SHP77 treated with DMSO at 0.1 percent for 48 hours (cell line): ENCODE data around the gene MUC20.
"Not testable (repeated sequence)": the region's sequence is repeated elsewhere in the genome, so short reads cannot be mapped to it uniquely, and the experiment has no call there.

ENCODE experiments used
- DNase-seq: peaks from one replicate; lab custom pipeline; 2025; lab: John Stamatoyannopoulos, UW

MUC20 gene

GRCh38 chr3:195692781-195693427 is 27.9 kb upstream of the MUC20 start:
- no peak for DNase-seq

- DNase-seq = no peak
Measured at GRCh38 chr3:195693428-195694216, 27.2 kb upstream of the MUC20 start.

DNA sequence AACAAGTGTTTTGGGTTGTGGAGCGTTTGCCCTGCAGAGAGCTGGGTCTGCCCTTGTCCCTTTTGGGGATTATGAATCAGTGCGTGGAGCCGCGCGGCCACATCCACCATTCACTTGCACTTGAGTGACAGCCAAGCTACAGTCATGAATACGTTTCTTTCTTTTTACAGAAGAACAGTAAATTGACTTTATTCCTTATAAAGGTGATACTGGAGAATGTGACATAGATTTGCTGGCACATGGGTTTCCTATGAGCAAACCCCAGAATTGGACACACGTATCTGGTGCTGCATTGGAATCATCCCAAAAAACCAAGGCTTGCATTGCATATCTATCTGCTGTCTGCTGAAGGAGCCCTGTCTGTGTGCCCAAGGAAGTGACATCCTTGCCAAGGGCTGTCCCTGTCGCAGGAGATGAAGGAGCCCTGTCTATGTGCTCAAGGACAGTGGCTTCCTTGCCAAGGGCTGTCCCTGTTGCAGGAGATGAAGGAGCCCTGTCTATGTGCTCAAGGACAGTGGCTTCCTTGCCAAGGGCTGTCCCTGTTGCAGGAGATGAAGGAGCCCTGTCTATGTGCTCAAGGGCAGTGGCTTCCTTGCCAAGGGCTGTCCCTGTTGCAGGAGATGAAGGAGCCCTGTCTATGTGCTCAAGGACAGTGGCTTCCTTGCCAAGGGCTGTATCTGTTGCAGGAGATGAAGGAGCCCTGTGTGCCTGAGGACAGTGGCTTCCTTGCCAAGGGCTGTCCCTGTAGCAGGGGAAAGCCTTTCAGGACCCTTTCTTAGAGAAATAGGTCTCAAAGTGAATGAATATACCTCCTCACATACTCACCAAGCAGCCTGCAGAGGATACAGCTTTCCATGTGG is 26.3 kb upstream of the MUC20 start:
- DNase-seq = not testable (repeated sequence)

- no peak for DNase-seq
Measured at GRCh38 chr3:195696632-195697278, 24.0 kb upstream of the MUC20 start.

- DNase-seq = no peak
Measured at GRCh38 chr3:195697582-195698324, 23.0 kb upstream of the MUC20 start.

DNA sequence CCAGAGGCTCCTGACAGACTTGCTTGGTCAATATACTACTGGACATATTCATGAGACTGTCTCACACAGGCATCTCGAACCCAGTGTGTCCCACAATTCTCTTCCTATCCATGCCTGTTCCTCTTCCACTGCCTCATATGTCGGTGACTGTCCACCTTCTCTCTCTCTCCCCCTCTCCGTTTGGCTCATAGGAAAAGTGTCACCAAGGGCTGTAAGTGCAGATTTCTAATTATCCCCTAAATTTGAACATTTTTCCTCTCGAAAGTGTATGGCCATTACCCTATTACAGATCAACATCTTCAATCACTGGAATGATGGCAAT is 22.5 kb upstream of the MUC20 start:
- DNase-seq = no peak

DNA sequence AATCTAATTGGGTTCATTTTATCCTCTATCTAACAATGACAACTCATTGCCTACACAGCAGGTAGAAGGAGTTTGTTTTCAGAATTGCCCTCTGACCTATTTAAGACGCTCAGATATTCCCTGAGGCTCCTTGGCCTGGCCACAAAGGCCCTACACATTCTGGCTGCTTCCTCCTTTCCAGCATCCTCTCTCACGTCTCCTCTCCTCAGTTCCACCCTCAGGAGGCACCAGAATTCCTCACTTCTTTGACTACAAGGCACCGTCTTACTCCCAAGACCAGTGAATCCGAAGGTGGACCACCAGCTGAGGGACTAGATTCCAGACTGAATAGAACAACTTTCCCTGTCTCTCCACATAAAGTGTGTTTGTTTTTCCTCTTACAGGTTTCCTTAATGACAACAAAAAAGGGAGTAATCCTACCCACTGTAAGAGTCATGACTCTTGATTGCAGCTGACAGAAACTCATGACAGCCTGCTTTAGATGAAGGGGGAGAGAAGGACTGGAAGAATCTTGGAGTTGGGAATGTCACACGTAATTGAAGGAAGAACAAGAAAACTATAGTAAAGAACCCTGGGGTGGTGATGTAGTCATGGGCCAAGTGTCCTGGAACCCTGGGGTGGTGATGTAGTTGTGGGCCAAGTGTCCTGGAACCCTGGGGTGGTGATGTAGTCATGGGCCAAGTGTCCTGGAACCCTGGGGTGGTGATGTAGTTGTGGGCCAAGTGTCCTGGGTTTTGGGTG is 22.0 kb upstream of the MUC20 start:
- DNase-seq = no peak

- DNase-seq = no peak
Measured at GRCh38 chr3:195699388-195699771, 21.4 kb upstream of the MUC20 start.

DNA sequence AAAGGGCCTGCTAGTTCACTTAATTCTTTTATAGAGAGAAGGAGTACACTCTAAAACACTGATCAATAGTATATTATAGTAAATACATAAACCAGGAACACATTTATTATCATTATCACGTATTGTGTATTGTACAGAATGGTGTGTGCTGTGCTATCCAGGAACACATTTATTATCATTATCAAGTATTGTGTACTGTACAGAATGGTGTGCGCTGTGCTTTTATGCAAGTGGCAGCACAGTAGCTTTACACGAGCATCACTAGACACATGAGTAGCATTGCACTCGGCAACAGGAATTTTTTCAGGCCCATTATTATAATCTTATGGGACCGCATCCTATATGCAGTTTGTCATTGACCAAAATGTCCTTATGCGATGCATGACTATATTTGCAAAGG is 20.9 kb upstream of the MUC20 start:
- no peak for DNase-seq

- DNase-seq = no peak
Measured at GRCh38 chr3:195700319-195700718, 20.5 kb upstream of the MUC20 start.

DNA sequence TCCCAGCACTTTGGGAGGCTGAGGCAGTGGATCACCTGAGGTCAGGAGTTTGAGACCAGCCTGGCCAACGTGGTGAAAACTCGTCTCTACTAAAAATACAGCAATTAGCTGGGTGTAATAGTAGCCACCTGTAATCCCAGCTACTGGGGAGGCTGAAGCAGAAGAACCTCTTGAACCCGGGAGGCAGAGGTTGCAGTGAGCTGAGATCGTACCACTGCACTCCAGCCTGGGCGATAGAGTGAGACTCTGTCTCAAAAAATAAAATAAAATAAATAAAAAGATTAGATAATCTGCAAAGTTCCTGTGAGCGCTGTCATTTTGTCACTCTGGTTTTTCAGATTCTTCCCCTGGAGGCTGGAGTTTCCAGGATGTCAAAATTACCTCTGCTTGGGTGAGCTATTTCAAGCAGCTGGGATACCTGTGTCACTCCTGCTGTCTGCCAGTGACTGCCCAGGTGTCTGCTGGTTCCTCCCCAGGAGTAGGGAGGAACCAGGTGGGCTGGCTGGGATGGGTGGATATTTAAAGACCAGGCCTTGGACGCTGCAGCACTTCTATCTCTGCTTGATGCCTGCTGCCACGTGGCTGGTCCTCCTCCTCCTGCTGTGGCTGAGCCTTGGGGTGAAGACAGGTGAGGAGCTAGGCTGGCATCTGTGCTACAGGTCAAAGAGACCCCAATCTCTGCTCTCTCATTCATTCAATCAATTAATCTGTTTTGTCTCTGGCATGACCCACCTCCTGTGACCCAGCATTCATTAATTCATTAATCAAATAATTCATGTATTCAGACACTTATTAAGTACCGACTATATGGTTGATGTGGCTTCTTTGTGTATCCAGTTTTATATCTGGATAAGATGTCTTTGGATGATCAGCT is 19.5 kb upstream of the MUC20 start:
- no peak for DNase-seq

DNA sequence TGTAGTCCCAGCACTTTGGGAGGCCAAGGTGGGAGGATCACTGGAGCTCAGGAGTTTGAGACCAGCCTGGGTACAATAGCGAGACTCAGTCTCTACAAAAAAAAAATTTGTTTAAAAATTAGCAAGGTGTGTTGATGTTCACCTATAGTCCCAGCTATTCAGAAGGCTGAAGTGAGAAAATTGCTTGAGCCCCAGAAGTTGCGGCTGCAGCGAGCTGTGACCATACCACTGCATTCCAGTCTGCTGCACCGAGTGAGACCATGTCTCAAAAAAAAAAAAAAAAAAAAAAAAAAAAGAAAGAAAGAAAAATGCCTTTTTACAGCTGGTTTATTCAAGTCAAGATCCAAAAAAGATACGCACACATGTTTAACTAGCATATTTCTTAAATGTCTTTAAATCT is 17.0 kb upstream of the MUC20 start:
- DNase-seq = no peak

DNA sequence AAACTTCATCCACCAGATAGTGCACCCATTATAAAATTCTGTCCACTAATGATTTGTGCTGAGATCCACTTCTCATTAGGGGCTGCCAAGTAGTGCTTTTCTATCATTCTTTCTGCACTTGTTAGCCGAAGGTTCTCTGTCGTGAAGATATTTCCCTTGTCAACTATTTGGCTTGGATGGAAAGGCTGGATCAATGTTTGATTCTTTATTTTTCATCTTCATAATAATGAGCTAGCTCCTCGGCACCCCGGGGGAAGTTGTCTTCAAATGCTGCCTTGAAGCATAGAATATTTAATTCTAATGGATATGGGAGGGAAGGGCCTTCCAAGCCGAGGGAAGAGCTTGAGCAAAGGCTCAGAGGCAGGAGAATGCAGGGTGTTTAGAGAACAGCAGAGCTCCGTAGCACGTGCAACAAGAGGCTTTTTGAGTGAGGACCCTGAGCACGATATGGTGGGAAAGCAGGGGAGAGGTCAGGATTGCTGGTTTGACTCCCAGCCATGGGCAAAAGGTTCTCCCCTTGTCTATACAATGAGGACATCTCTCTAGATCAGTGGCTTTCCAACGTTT is 16.3 kb upstream of the MUC20 start:
- no peak for DNase-seq

DNA sequence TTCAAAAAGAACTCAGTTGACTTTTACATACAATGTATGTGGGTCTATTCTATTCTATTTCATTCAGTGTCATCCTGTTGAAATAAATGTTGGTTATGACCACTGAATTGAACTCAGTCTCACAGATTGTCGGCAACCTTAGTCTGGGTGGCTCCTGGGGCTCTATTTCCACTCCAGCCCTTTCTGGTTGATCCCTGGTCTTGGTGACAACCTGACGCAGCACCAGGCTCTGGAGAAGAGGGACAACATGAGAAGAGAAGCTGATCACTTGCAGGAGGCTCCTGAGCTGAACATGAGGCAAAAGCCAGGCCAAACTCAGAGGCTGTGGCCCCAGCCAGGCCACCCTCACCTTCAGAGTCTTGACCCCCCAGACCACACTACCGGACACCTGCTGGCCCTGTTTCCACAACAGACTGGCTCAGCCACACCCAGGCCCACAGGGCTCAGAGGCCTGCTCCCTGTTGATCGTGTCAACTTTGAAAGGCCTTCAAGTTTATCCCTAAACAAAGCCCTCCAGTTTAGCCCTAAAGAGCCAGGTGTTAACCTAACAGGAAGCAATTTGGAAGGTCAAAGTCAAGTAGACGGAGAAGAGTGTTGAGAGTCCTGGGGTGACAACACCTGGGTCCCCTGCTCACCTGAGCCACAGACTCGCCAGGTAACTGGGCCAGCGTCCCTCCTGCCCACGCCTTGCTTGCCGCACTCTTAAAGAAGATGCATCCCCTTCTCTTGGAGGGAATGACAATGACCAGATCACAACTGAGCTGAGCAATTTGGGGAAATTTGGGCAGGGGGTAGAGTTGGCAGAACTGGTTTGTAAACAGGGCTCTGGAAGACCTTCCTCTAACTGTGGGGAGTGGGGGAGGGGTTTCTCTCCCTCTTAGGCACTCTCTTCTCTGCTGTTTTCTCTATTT is 15.4 kb upstream of the MUC20 start:
- no peak for DNase-seq

DNA sequence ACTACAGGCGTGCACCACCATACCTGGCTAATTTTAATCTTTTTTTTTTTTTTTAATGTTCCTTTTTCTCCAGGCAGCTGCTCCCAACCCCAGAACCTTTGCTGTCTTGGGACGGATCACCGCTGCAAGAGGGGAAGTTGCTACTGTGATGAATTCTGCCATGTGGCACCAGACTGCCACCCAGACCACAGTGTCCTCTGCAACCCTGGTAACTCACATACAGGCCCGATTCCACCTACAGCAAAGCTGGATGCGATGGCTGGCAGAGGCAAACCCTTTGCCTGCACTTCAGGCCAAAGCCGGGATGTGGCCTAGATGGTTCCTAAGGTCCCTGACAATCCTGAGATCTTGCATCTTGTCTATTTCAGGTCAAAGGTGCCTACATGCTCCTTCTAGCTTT is 12.7 kb upstream of the MUC20 start:
- DNase-seq = no peak

DNA sequence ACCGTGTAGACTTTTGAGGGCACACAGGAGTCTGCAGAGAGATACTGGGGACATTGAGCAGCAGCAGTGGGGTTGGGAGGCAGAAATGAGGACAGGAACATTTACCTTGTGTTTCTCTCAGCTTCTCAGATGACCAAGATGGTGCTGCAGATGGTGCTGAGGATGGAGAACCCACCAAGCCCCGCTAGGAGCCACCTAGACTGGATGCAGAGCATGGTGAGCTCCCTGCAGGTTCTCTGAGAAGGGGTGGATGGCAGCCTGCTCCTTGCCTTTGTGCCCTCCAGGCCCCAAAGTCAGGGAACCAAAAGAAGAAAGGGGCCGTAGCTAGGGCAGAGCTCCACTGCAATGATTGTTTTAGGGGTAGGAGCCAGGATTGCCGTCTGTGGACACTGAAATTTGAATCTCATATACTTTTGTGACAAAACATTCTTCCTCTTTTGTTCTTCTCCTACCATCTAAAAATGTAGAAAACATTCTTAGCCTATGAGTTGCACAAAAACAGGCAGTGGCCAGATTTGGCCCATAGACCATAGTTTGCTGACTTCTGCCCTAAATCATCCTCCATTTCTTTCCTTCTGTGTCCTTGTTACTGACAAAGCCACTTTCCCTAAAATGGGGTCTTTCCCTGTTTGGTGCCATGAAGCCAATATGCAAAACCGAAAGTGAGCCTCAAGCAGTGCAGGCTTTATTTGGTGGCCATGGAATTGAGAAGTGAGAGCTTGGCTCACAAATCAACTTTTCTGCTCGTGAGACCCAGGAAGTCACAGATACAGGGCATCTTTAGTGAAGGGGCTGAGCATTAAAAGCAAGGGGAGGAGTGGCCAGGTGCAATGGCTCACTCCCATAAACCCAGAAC is 11.9 kb upstream of the MUC20 start:
- no peak for DNase-seq

- DNase-seq = no peak
Measured at GRCh38 chr3:195709676-195710085, 11.1 kb upstream of the MUC20 start.
